Activated T-helper 1 cell treated with anti-CD3 and anti-CD28 coated beads, Interleukin-12 subunit alpha, Interleukin-12 subunit beta, Interleukin-2, Interleukin-4 antibody, amounts not matched to agents 30 ng/mL and 10 ng/mL and 1 ng/mL, durations not matched to agents 14 hours and 24 hours and 36 hours (primary cell): Measurements from ENCODE around the gene MED9. TPM values are rescaled to one million over a fixed set of nuclear protein-coding genes. Genes with fewer than 3 reads are reported as not detected.

Experiments used
- DNase-seq: peaks from one replicate; pipeline ENCODE4 v3.0.0; 2021; ENCODE audit warnings: low spot score
- H3K27ac Mint-ChIP-seq: one replicate; pipeline ENCODE4 v1.8.0; 2021; ENCODE audit warnings: mild to moderate bottlenecking, mixed read lengths
- H3K27me3 Mint-ChIP-seq: one replicate; pipeline ENCODE4 v1.8.0; 2022; ENCODE audit warnings: mild to moderate bottlenecking, moderate library complexity, mixed read lengths; ENCODE audit not compliant: insufficient read depth
- H3K36me3 Mint-ChIP-seq: one replicate; pipeline ENCODE4 v1.8.0; 2021; ENCODE audit warnings: low read depth, mixed read lengths
- H3K4me1 Mint-ChIP-seq: one replicate; pipeline ENCODE4 v1.8.0; 2021; ENCODE audit warnings: low read depth, mixed read lengths
- H3K4me3 Mint-ChIP-seq: one replicate; pipeline ENCODE4 v1.8.0; 2021; ENCODE audit warnings: mild to moderate bottlenecking, moderate library complexity, mixed read lengths
- H3K9me3 Mint-ChIP-seq: one replicate; pipeline ENCODE4 v1.8.0; 2021; ENCODE audit warnings: mixed read lengths
- intact Hi-C: fragments of 100-400 bp; cut with micrococcal nuclease; formaldehyde crosslinking; loops from one replicate; pipeline ENCODE4 v1.15.1; 2024
- total RNA-seq: library from RNA; stranded (reverse); gene quantifications from 2 replicates; pipeline ENCODE4 v1.2.3, GENCODE V29; 2022

MED9 gene
- total RNA-seq, 1 donor from 2014 or later, result 15.2 TPM

- no peaks in the 10 kb centered on the region for H3K4me1 Mint-ChIP-seq
- H3K9me3 Mint-ChIP-seq, result no peaks in the 10 kb centered on the region
- intact Hi-C loops, result no loop called here
These were observed 26.8 kb downstream of the MED9 start for GRCh38 chr17:17503566-17504130.

GRCh38 chr17:17504341-17505140 lies 27.7 kb downstream of the MED9 start:
- Mint-ChIP-seq H3K36me3 (no peaks in the 10 kb centered on the region), H3K27ac (no peak overlapping the region), H3K4me1 (no peaks in the 10 kb centered on the region), H3K4me3 (no peak overlapping the region), H3K27me3 (peaks cover 3% of the 10 kb centered on the region), H3K9me3 (no peaks in the 10 kb centered on the region)
- intact Hi-C loops, result no loop called here
- DNase-seq, result no peak

More at GRCh38 chr17:17503566-17504130, 26.8 kb downstream of the MED9 start:
- Mint-ChIP-seq H3K27me3 (peaks cover 3% of the 10 kb centered on the region), H3K27ac (no peak overlapping the region), H3K36me3 (no peaks in the 10 kb centered on the region), H3K4me3 (no peak overlapping the region)
- DNase-seq, result no peak

GRCh38 chr17:17505151-17505550 lies 28.4 kb downstream of the MED9 start:
- intact Hi-C loops, result no loop called here
- Mint-ChIP-seq H3K27ac (no peak overlapping the region), H3K4me1 (no peaks in the 10 kb centered on the region), H3K9me3 (no peaks in the 10 kb centered on the region), H3K27me3 (peaks cover 3% of the 10 kb centered on the region), H3K36me3 (no peaks in the 10 kb centered on the region), H3K4me3 (no peak overlapping the region)
- DNase-seq, result no peak

GRCh38 chr17:17505610-17506171 lies 28.9 kb downstream of the MED9 start:
- intact Hi-C loops, result no loop called here
- H3K27me3 Mint-ChIP-seq, result peaks cover 3% of the 10 kb centered on the region
- DNase-seq, result no peak
- H3K4me1 Mint-ChIP-seq, result no peaks in the 10 kb centered on the region
- H3K4me3 Mint-ChIP-seq, result no peak overlapping the region
- no peak overlapping the region for H3K27ac Mint-ChIP-seq
- H3K36me3 Mint-ChIP-seq, result no peaks in the 10 kb centered on the region
- H3K9me3 Mint-ChIP-seq, result no peaks in the 10 kb centered on the region

GRCh38 chr17:17506181-17506741 lies 29.5 kb downstream of the MED9 start:
- Mint-ChIP-seq H3K9me3 (no peaks in the 10 kb centered on the region), H3K27me3 (peaks cover 3% of the 10 kb centered on the region), H3K36me3 (no peaks in the 10 kb centered on the region), H3K27ac (no peak overlapping the region), H3K4me1 (no peaks in the 10 kb centered on the region), H3K4me3 (no peak overlapping the region)
- DNase-seq, result no peak
- intact Hi-C loops, result no loop called here

- Mint-ChIP-seq H3K9me3 (no peaks in the 10 kb centered on the region), H3K27me3 (peaks cover 2% of the 10 kb centered on the region), H3K36me3 (no peaks in the 10 kb centered on the region), H3K27ac (no peak overlapping the region), H3K4me3 (no peak overlapping the region), H3K4me1 (no peaks in the 10 kb centered on the region)
- intact Hi-C loops, result no loop called here
- DNase-seq, result no peak
These were observed 30.2 kb downstream of the MED9 start for GRCh38 chr17:17506893-17507464.

GRCh38 chr17:17507465-17508011 lies 30.7 kb downstream of the MED9 start:
- H3K27me3 Mint-ChIP-seq, result no peaks in the 10 kb centered on the region
- H3K9me3 Mint-ChIP-seq, result no peaks in the 10 kb centered on the region
- H3K27ac Mint-ChIP-seq, result no peak overlapping the region
- no peak for DNase-seq
- H3K36me3 Mint-ChIP-seq, result no peaks in the 10 kb centered on the region
- no peak overlapping the region for H3K4me3 Mint-ChIP-seq
- H3K4me1 Mint-ChIP-seq, result no peaks in the 10 kb centered on the region
- intact Hi-C loops, result no loop called here

- Mint-ChIP-seq H3K27ac (no peak overlapping the region), H3K9me3 (no peaks in the 10 kb centered on the region), H3K4me1 (no peaks in the 10 kb centered on the region), H3K36me3 (no peaks in the 10 kb centered on the region), H3K4me3 (no peak overlapping the region), H3K27me3 (no peaks in the 10 kb centered on the region)
- DNase-seq, result no peak
- intact Hi-C loops, result no loop called here
These were observed 31.3 kb downstream of the MED9 start for GRCh38 chr17:17508019-17508535.

- intact Hi-C loops, result no loop called here
- Mint-ChIP-seq H3K4me3 (no peak overlapping the region), H3K27ac (no peak overlapping the region), H3K9me3 (no peaks in the 10 kb centered on the region), H3K4me1 (no peaks in the 10 kb centered on the region), H3K36me3 (no peaks in the 10 kb centered on the region), H3K27me3 (no peaks in the 10 kb centered on the region)
- no peak for DNase-seq
These were observed 32.1 kb downstream of the MED9 start for GRCh38 chr17:17508646-17509591.

- no peak for DNase-seq
- intact Hi-C loops, result no loop called here
- Mint-ChIP-seq H3K4me3 (no peak overlapping the region), H3K27ac (peak overlapping the region; percentile 11), H3K27me3 (no peaks in the 10 kb centered on the region), H3K36me3 (no peaks in the 10 kb centered on the region), H3K4me1 (no peaks in the 10 kb centered on the region), H3K9me3 (no peaks in the 10 kb centered on the region)
These were observed 33.0 kb downstream of the MED9 start for GRCh38 chr17:17509601-17510425.

- H3K4me1 Mint-ChIP-seq, result no peaks in the 10 kb centered on the region
- H3K36me3 Mint-ChIP-seq, result no peaks in the 10 kb centered on the region
- no peak overlapping the region for H3K4me3 Mint-ChIP-seq
- H3K27me3 Mint-ChIP-seq, result no peaks in the 10 kb centered on the region
- DNase-seq, result no peak
- no peaks in the 10 kb centered on the region for H3K9me3 Mint-ChIP-seq
- H3K27ac Mint-ChIP-seq, result no peak overlapping the region
- intact Hi-C loops, result no loop called here
These were observed 33.9 kb downstream of the MED9 start for GRCh38 chr17:17510456-17511292.
